Activated CD4-positive, CD25-positive, alpha-beta regulatory T cell treated with anti-CD3 and anti-CD28 coated beads, Interleukin-2, amount 50 U/mL, for 16 hours (primary cell): Measurements from ENCODE around the gene TPSG1.
"Not testable (repeated sequence)": the region's sequence is repeated elsewhere in the genome, so short reads cannot be mapped to it uniquely, and the experiment has no call there.

Experiments
- DNase-seq: peaks from one replicate; pipeline ENCODE4 v3.0.0-alpha.2; 2020; ENCODE audit warnings: low read depth, low spot score

Gene TPSG1

DNA sequence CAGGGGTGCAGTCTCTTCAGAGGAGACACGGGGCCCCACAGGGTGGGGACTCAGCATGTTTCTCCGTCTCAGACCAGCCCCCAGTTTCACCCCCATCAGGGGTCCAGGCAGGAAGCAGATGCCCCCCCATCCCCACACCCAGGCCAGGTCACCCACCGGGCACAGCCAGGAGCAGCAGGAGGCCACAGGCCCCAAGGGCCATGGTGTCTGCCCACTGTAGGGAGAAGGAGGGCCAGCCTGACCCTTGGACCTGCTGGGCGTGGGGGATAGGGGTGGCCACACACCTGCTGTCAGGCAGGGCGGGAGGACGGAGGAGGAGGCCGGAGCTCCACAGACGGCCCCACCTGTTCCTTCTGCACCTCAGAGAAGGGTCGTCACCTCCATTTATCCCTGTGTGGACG, at the start of gene TPSG1:
Gene TPSG1, minus strand, starts transcription at position 218 of the 401 bp plus-strand sequence. Its CDS starts 16 bp downstream, at position 202.
- no peak for DNase-seq

DNA sequence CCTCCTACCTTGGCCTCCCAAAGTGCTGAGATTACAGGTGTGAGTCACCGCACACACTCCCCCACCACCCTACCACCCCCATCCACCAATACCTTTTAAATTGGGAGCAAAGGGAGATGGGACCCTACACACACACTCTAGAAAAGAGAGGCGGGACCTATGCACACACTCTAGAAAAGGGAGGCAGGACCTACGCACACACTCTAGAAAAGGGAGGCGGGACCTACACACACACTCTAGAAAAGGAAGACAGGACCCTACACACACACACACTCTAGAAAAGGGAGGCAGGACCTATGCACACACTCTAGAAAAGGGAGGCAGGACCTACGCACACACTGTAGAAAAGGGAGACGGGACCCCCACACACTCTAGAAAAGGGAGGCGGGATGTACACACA, 49.7 kb upstream of the TPSG1 start:
- no peak for DNase-seq

- DNase-seq: no peak
Observed at GRCh38 chr16:1273816-1274215, 48.7 kb upstream of the TPSG1 start.

GRCh38 chr16:1272453-1273198, 47.6 kb upstream of the TPSG1 start:
- no peak for DNase-seq

DNA sequence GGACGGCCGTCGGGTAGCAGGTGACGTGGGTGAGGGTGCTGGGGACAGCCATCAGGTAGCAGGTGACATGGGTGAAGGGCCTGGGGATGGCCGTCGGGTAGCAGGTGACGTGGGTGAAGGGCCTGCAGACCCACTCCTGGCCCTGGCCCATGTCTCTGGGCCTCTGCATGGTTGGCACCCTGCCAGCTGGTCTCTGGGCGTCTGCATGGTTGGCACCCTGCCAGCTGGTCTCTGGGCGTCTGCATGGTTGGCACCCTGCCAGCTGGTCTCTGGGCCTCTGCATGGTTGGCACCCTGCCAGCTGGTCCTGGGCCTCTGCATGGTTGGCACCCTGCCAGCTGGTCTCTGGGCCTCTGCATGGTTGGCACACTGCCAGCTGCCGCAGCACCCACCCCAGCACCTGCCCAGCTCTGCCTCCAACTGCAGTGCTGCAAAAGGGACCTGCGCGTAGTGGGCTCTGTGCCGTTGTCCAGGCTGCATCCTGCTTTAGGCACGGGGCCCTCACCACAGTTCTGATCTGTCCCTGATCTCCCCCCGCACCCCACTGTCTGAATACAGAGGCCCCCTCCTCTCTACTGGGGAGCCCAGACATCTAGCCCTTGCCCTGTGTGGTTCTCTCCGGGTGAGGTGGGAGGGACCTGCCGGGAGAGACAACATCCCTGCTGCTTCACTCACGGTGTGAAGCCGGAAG, 46.8 kb upstream of the TPSG1 start:
- DNase-seq: not testable (repeated sequence)

- DNase-seq: no peak
Observed at GRCh38 chr16:1271380-1271723, 46.3 kb upstream of the TPSG1 start.

DNA sequence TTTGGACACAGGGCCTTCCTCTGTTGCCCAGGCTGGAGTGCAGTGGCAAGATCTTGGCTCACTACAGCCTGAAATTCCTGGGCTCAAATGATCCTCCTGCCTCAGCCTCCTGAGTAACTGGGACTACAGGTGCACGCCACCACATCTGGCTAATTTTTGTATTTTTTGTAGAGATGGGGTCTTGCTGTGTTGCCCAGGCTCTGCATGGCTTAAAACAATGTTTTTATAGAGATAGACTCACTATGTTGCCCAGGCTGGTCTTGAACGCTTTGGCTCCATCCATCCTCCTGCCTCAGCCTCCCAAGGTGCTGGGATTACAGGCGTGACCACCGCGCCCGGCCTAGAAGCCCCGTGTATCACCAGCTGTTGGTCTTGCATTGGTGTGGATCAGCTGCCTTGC, 44.4 kb upstream of the TPSG1 start:
- not testable (repeated sequence) for DNase-seq

GRCh38 chr16:1265826-1266225, 40.8 kb upstream of the TPSG1 start:
- DNase-seq: no peak

- no peak for DNase-seq
Observed at GRCh38 chr16:1265090-1265630, 40.1 kb upstream of the TPSG1 start.

GRCh38 chr16:1264345-1265089, 39.4 kb upstream of the TPSG1 start:
- DNase-seq: no peak

DNA sequence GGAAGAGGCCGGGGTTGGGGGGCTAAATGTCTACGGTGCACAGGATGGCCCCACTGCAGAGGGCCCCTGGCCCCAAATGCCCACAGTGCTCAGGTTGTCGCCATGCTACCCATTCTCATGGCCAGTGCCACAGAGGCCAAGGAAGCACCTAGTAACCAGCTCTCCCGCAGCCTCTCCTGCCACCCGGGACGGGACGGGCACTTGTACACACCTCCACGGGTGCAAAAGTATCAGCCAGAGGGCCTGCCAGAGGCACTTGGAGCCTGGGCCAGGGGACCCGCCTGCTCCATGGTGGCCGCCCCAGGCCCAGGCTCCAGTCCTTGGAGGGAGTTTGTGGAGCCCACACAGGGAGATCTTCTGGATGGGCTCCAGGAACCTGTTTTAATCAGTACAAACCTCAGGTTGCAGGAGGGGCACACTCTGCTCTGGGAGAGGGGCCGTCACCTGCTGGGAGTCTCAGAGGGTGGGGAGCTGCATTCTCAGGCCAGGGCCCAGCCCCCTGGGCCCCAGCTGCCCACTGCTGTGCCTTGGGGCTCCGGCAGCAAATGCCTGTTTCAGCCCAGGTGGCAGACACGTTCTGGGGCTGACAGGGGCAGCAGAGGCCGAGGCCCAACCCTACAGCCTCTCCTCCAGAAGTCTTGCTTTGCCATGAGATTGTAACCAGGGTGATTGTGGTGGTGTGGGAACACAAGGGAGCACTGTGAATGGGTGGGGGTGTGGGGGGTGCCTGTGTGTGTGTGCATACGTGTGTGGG, 38.7 kb upstream of the TPSG1 start:
- no peak for DNase-seq

DNA sequence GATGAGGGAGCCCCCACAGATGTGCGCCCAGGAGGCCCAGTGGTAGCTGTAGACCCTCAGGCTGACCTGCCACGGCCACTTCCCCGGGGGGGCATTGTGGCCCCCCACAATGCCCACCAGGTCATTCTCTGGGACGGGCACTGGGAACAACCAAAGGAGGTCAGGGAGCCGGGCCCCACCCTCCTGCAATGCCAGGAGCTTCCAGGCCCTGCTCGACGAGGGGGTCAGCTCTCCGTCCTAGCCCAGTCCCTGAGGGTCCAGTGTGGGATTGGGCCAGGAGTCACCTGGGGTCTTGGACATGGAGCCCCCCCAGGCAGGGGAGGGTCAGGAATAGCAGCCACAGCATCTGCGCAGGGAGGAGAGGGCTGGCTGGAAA, 37.8 kb upstream of the TPSG1 start:
- no peak for DNase-seq

- DNase-seq: no peak
Observed at GRCh38 chr16:1262210-1262845, 37.3 kb upstream of the TPSG1 start.

GRCh38 chr16:1261131-1261892, 36.2 kb upstream of the TPSG1 start:
- no peak for DNase-seq

DNA sequence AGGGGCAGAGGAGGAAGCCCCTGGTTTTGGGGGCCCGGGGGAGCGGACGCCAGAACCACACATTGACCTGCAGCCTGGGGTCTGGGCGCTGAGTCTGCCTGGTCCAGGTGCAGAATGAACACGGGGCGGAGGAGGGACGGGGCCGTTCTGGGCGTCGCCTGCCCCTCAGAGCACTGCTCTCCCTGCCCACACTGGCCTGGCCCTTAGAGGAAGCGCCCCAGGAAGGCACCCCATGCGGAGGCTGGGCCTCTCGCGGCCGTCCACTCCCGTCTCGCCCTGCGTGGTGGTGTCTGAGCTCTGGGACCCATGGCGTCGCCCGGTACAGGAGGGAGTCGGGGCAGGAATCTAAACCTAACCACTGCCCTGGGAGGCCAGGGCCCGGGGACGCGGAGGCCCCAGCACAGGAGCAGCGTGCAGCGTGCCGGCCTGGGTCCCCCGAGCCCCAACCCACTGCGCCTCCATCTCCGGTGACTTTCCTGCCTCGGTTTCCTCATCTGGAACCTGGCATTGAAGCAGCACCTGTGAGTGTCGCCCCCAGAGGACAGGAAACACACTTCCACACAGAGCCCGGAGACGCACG, 35.1 kb upstream of the TPSG1 start:
- DNase-seq: no peak

GRCh38 chr16:1259760-1260068, 34.6 kb upstream of the TPSG1 start:
- DNase-seq: no peak

- DNase-seq: no peak
Observed at GRCh38 chr16:1258906-1259759, 34.1 kb upstream of the TPSG1 start.

- no peak for DNase-seq
Observed at GRCh38 chr16:1258225-1258600, 33.1 kb upstream of the TPSG1 start.

- no peak for DNase-seq
Observed at GRCh38 chr16:1257561-1258224, 32.6 kb upstream of the TPSG1 start.
